SHP77 (cell line): ENCODE results near the gene ERF.

ENCODE experiments used
- DNase-seq, 2 experiments: peaks; one replicate each; lab custom pipeline; 2025; lab: John Stamatoyannopoulos, UW

The ERF gene

GRCh38 chr19:42254850-42255765 is at the start of gene ERF:
Gene ERF (minus strand): TSS chr19:42255128. CDS start chr19:42254999, 129 bp downstream.
- peak; percentile 69 to 87 for DNase-seq

- DNase-seq, result no peak
Measured at GRCh38 chr19:42303876-42304275, 48.9 kb upstream of the ERF start.

GRCh38 chr19:42303101-42303464 is 48.2 kb upstream of the ERF start:
- no peak for DNase-seq

- DNase-seq, result no peak
Measured at GRCh38 chr19:42301646-42302203, 46.8 kb upstream of the ERF start, which contains the start of gene PRR19. Gene PRR19 (plus strand): TSS chr19:42302132. CDS start chr19:42309585, 7,453 bp downstream.

- DNase-seq, result no peak
Measured at GRCh38 chr19:42297039-42297438, 42.1 kb upstream of the ERF start.

- DNase-seq, result peak; percentile 64 to 74
Measured at GRCh38 chr19:42295831-42296525, 41.0 kb upstream of the ERF start.

- no peak for DNase-seq
Measured at GRCh38 chr19:42295342-42295741, 40.4 kb upstream of the ERF start.

GRCh38 chr19:42294471-42295137 is 39.7 kb upstream of the ERF start:
- DNase-seq, result no peak

GRCh38 chr19:42293948-42294347 is 39.0 kb upstream of the ERF start:
- no peak for DNase-seq

GRCh38 chr19:42293540-42293939 is 38.6 kb upstream of the ERF start:
- DNase-seq, result no peak

GRCh38 chr19:42292963-42293362 is 38.0 kb upstream of the ERF start:
- DNase-seq, result no peak

GRCh38 chr19:42292042-42292960 is 37.4 kb upstream of the ERF start:
- DNase-seq, result no peak

- no peak for DNase-seq
Measured at GRCh38 chr19:42291435-42291810, 36.5 kb upstream of the ERF start.

GRCh38 chr19:42290523-42291434 is 35.9 kb upstream of the ERF start:
- DNase-seq, result peak; percentile 24 to 27

- no peak for DNase-seq
Measured at GRCh38 chr19:42290136-42290522, 35.2 kb upstream of the ERF start.

- DNase-seq, result no peak
Measured at GRCh38 chr19:42289556-42290041, 34.7 kb upstream of the ERF start.

- DNase-seq, result no peak
Measured at GRCh38 chr19:42288881-42289555, 34.1 kb upstream of the ERF start.

GRCh38 chr19:42288387-42288786 is 33.5 kb upstream of the ERF start:
- DNase-seq, result no peak

- DNase-seq, result no peak
Measured at GRCh38 chr19:42287827-42288107, 32.8 kb upstream of the ERF start.
